Measurements from ENCODE around the gene RXRG. TPM values are rescaled to one million over a fixed set of nuclear protein-coding genes. Genes with fewer than 3 reads are reported as not detected.

RXRG gene
- total and polyA plus RNA-seq, 2 of the 8 experiments (the other 6 are each of a cell fraction or from before 2014, with no cell fraction given) = not detected

DNA sequence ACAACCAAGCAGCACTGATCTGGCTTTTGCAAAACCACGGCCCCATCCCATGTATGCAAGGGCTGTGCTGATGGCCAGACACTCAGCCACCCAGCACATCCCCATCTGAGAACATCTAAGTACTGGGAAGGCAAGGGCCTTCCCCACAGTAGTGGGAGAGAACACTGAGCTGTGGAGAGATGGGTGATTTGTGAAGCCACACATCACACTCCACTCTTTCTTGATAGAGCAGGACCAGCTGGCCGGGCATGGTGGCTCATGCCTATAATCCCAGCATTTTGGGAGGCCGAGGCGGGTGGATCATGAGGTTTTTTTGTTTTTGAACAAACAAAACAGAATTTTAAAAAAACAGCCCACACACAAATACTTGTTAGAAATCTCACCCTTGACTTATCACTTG, 28.2 kb upstream of the RXRG start:
- Histone ChIP-seq H3K9ac (replicated peaks in 1 of 4; ENCODE audit: extremely low read depth in 1 of 4, low read depth in 3 of 4, low read length in 3 of 4) (no peak overlapping the region), H2BK12ac (ENCODE audit: low read depth, low read length) (no peak overlapping the region), H3K23ac (ENCODE audit: insufficient read length) (no peak overlapping the region), H4K20me1 (replicated peaks in 1 of 2; ENCODE audit: control insufficient read depth in 1 of 2, insufficient read depth in 2 of 2, low read length in 2 of 2) (no peaks in the 10 kb centered on the region), H2BK15ac (ENCODE audit: low read length) (no peak overlapping the region), H2AK5ac (ENCODE audit: low read depth, low read length) (no peak overlapping the region), H2AFZ (ENCODE audit: low read length) (no peak overlapping the region), H3K79me1 (ENCODE audit: low read depth, low read length) (no peaks in the 10 kb centered on the region), H3K18ac (ENCODE audit: extremely low read depth, low read length) (no peak overlapping the region), H3K27me3 (replicated peaks in 1 of 4; ENCODE audit: control insufficient read depth in 3 of 4, extremely low read depth in 1 of 4, insufficient read depth in 3 of 4, low read length in 3 of 4) (no peaks in the 10 kb centered on the region; a peak in 2 of 7 replicates), H4K5ac (ENCODE audit: insufficient read length, low read depth, low read length) (no peak overlapping the region), H3K4me1 (replicated peaks in 1 of 4; ENCODE audit: control insufficient read depth in 3 of 4, insufficient read depth in 4 of 4, low read length in 3 of 4) (no peaks in the 10 kb centered on the region; a peak in 1 of 7 replicates), H2BK120ac (replicated peaks; ENCODE audit: low read depth, low read length) (no peak overlapping the region), H3K9me3 (ENCODE audit: insufficient read depth in 2 of 2, low read depth in 1 of 2, low read length in 1 of 2) (no peaks in the 10 kb centered on the region), H2BK5ac (ENCODE audit: low read depth, low read length) (no peak overlapping the region), H4K8ac (ENCODE audit: extremely low read depth, insufficient read depth, low read length) (no peak overlapping the region), H3K56ac (replicated peaks; ENCODE audit: insufficient read length, low read depth, low read length) (no peak overlapping the region), H3K14ac (ENCODE audit: insufficient read length) (no peak overlapping the region), H3K36me3 (ENCODE audit: control insufficient read depth in 2 of 4, insufficient read depth in 4 of 4, low read length in 3 of 4) (no peaks in the 10 kb centered on the region), H3K4me2 (ENCODE audit: insufficient read depth in 1 of 2, low read depth in 2 of 2, low read length in 2 of 2) (no peak overlapping the region), H3K27ac (ENCODE audit: low read depth, low read length) (no peak overlapping the region), H2BK20ac (ENCODE audit: low read length) (no peak overlapping the region), H3K4me3 (ENCODE audit: extremely low read depth in 1 of 4, insufficient read depth in 2 of 4, low read depth in 3 of 4, low read length in 4 of 4) (no peak overlapping the region), H3K4ac (replicated peaks; ENCODE audit: insufficient read length, low read depth, low read length) (no peak overlapping the region), H4K91ac (replicated peaks; ENCODE audit: insufficient read length, low read length) (no peak overlapping the region), H3K79me2 (ENCODE audit: control insufficient read depth in 1 of 2, insufficient read depth in 2 of 2, low read length in 2 of 2) (no peaks in the 10 kb centered on the region), H3K23me2 (ENCODE audit: low read depth, low read length) (peaks cover 1% of the 10 kb centered on the region; the same call in 1 of the 2 replicates)
- DNase-seq (ENCODE audit: low read depth in 1 of 2, low spot score in 2 of 2) (no peak), FAIRE-seq (no peak)
- CTCF ChIA-PET (ENCODE audit: partially characterized antibody) = interaction anchor here (0.8 to 1.3 kb wide), 4 partner anchors 9 to 104 kb away, joined by 3 to 4 read pairs (median 4); no protein-coding TSS in a partner anchor
- no peak for TF ChIP-seq MAFK (IDR thresholded peaks at IDR 0.05; ENCODE audit: low read depth, low read length)
- no peak for TF ChIP-seq POLR2A (IDR thresholded peaks at IDR 0.05; ENCODE audit: control extremely low read depth in 1 of 2, low read depth in 2 of 2, low read length in 2 of 2)
- TF ChIP-seq, protein P1, sequence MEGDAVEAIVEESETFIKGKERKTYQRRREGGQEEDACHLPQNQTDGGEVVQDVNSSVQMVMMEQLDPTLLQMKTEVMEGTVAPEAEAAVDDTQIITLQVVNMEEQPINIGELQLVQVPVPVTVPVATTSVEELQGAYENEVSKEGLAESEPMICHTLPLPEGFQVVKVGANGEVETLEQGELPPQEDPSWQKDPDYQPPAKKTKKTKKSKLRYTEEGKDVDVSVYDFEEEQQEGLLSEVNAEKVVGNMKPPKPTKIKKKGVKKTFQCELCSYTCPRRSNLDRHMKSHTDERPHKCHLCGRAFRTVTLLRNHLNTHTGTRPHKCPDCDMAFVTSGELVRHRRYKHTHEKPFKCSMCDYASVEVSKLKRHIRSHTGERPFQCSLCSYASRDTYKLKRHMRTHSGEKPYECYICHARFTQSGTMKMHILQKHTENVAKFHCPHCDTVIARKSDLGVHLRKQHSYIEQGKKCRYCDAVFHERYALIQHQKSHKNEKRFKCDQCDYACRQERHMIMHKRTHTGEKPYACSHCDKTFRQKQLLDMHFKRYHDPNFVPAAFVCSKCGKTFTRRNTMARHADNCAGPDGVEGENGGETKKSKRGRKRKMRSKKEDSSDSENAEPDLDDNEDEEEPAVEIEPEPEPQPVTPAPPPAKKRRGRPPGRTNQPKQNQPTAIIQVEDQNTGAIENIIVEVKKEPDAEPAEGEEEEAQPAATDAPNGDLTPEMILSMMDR (IDR thresholded peaks at IDR 0.05; ENCODE audit: control extremely low read depth in 1 of 3, insufficient read depth in 1 of 3, low read depth in 1 of 3, low read length in 3 of 3) = no peak
- TF ChIP-seq CHD2 (IDR thresholded peaks at IDR 0.05; ENCODE audit: low read length) = no peak
- no peak for TF ChIP-seq PHF8 (conservative IDR thresholded peaks at IDR 0.05; ENCODE audit: low read depth, low read length)
- no peak for TF ChIP-seq CBX8 (IDR thresholded peaks at IDR 0.05; ENCODE audit: borderline replicate concordance, low read depth, low read length)
- TF ChIP-seq CBX5 (IDR thresholded peaks at IDR 0.05; ENCODE audit: low read depth, low read length) = no peak
- POLR2A ChIA-PET (ENCODE audit: partially characterized antibody) = no interaction called here
- WGBS, 2 experiments (ENCODE audit: extremely low coverage in 1 of 2, insufficient coverage in 1 of 2, insufficient read length in 1 of 2, insufficient replicate concordance in 2 of 2, low coverage in 1 of 2, low lambda C conversion rate in 2 of 2, missing lambda C conversion rate in 1 of 2) = 85% methylated on average over 4 of the region's 4 CpGs; no CpG with 5 or more reads in 1 of the 2 experiments
